ENCODE results near the gene SGK1. TPM values are rescaled to one million over a fixed set of nuclear protein-coding genes. Genes with fewer than 3 reads are reported as not detected.
"Not testable (repeated sequence)": the region's sequence is repeated elsewhere in the genome, so short reads cannot be mapped to it uniquely, and the experiment has no call there.

The SGK1 gene
- total RNA-seq, 4 donors from 2014 or later, result 172 to 1,533 (median 978) TPM

GRCh38 chr6:134267917-134268361 is 50.0 kb downstream of the SGK1 start:
- Histone ChIP-seq H3K4me1 (no peaks in the 10 kb centered on the region), H3K27me3 (no peaks in the 10 kb centered on the region), H3K9me3 (no peaks in the 10 kb centered on the region), H3K27ac (no peak overlapping the region), H3K36me3 (no peaks in the 10 kb centered on the region), H3K4me3 (no peak overlapping the region)
- TF ChIP-seq POLR2A (IDR thresholded peaks at IDR 0.05) (no peak), CTCF (IDR thresholded peaks at IDR 0.05) (no peak)
- DNase-seq, result no peak

DNA sequence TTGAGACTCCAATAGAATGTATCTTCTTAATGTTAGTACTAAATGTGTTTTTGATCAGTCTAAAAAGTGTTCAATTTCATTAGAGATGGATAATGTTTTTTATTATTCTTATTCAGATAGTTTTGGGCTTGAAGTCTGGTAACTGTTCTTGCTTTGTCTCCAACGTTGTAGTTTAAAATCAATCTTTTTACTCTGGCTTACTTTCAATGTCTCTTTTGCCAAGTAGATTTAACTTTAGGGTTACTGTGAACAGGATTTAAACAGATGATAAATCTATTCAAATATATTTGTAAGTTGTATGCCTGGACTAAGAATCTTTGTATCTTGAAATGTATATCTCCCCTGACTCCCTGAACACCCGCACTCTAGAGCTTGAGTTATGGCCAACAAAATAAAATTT is 51.1 kb downstream of the SGK1 start:
- Histone ChIP-seq H3K36me3 (no peaks in the 10 kb centered on the region), H3K27me3 (no peaks in the 10 kb centered on the region), H3K4me1 (no peaks in the 10 kb centered on the region), H3K4me3 (no peak overlapping the region), H3K27ac (no peak overlapping the region), H3K9me3 (no peaks in the 10 kb centered on the region)
- DNase-seq, result no peak
- TF ChIP-seq CTCF (IDR thresholded peaks at IDR 0.05) (no peak), POLR2A (IDR thresholded peaks at IDR 0.05) (no peak)

- H3K9me3 ChIP-seq, result no peaks in the 10 kb centered on the region
- H3K4me3 ChIP-seq, result no peak overlapping the region
- H3K27me3 ChIP-seq, result no peaks in the 10 kb centered on the region
- H3K27ac ChIP-seq, result no peak overlapping the region
- no peak for DNase-seq
- H3K4me1 ChIP-seq, result no peaks in the 10 kb centered on the region
- no peaks in the 10 kb centered on the region for H3K36me3 ChIP-seq
- TF ChIP-seq CTCF (IDR thresholded peaks at IDR 0.05), result no peak
- no peak for TF ChIP-seq POLR2A (IDR thresholded peaks at IDR 0.05)
Measured at GRCh38 chr6:134261766-134262165, 56.1 kb downstream of the SGK1 start.

- no peaks in the 10 kb centered on the region for H3K9me3 ChIP-seq
- no peaks in the 10 kb centered on the region for H3K4me1 ChIP-seq
- H3K27me3 ChIP-seq, result no peaks in the 10 kb centered on the region
- no peak for DNase-seq
- TF ChIP-seq POLR2A (IDR thresholded peaks at IDR 0.05) (no peak), CTCF (IDR thresholded peaks at IDR 0.05) (no peak)
- H3K36me3 ChIP-seq, result no peaks in the 10 kb centered on the region
- no peak overlapping the region for H3K4me3 ChIP-seq
- no peak overlapping the region for H3K27ac ChIP-seq
Measured at GRCh38 chr6:134258849-134259306, 59.0 kb downstream of the SGK1 start.

GRCh38 chr6:134257516-134257915 is 60.4 kb downstream of the SGK1 start:
- no peak overlapping the region for H3K4me3 ChIP-seq
- no peaks in the 10 kb centered on the region for H3K27me3 ChIP-seq
- H3K27ac ChIP-seq, result no peak overlapping the region
- H3K36me3 ChIP-seq, result no peaks in the 10 kb centered on the region
- no peak for DNase-seq
- H3K9me3 ChIP-seq, result no peaks in the 10 kb centered on the region
- H3K4me1 ChIP-seq, result no peaks in the 10 kb centered on the region
- TF ChIP-seq CTCF (IDR thresholded peaks at IDR 0.05) (no peak), POLR2A (IDR thresholded peaks at IDR 0.05) (no peak)

DNA sequence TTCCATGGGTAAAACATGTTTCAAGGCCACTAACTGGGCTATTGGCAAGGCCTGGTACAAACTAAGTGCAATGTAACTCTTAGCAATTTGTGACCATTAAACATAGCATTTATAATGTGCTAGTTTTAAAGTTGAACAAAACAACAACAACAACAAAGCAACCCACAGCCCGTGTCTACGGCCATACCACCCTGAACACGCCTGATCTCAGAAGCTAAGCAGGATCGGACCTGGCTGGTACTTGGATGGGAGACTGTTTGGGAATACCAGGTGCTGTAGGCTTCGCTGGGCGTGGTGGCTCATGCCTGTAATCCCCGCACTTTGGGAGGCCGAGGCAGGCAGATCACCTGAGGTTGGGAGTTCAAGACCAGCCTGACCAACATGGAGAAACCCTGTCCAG is 61.0 kb downstream of the SGK1 start:
- H3K9me3 ChIP-seq, result no peaks in the 10 kb centered on the region
- H3K27me3 ChIP-seq, result no peaks in the 10 kb centered on the region
- no peak for DNase-seq
- H3K27ac ChIP-seq, result no peak overlapping the region
- no peak for TF ChIP-seq POLR2A (IDR thresholded peaks at IDR 0.05)
- no peak overlapping the region for H3K4me3 ChIP-seq
- H3K36me3 ChIP-seq, result no peaks in the 10 kb centered on the region
- H3K4me1 ChIP-seq, result no peaks in the 10 kb centered on the region

DNA sequence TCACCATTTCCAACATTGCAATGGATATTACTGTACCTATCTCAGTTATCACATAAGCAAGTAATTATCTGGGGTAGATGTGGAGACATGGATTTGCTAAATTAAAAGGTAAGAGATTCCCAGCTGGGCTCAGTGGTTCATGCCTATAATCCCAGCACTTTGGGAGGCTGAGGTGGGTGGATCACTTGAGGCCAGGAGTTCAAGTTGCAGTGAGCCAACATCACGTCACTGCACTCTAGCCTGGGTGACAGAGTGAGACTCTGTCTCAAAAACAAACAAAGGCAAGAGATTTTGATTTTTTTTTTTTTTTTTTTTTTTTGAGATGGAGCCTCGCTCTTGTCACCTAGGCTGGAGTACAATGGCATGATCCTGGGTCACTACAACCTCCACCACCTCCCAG is 62.6 kb downstream of the SGK1 start:
- H3K27me3 ChIP-seq, H3K4me3 ChIP-seq, DNase-seq, H3K27ac ChIP-seq, H3K4me1 ChIP-seq, H3K36me3 ChIP-seq, H3K9me3 ChIP-seq: not testable (repeated sequence)

All from Peyer's patch (tissue), 4 donors.